K562 (cell line): ENCODE results near the gene CD274. TPM values are rescaled to one million over a fixed set of nuclear protein-coding genes. Genes with fewer than 3 reads are reported as not detected.

ENCODE experiments used
- ATAC-seq: fragments of 200-7000 bp; cut with Tn5 transposase; 3 replicates; pipeline ENCODE4 v1.9.1; 2020; ENCODE audit warnings: moderate library complexity
- BruUV-seq: library from RNA; stranded (reverse); fragments of 400-500 nt; replicated peaks from 2 replicates; lab custom pipeline; 2021; lab: Mats Ljungman, UMichigan
- CTCF ChIA-PET: fragments of 300-600 bp; formaldehyde crosslinking; extraction: SDS; loops from one replicate; lab custom pipeline; 2021; ENCODE audit warnings: low intra/inter-chr PET ratio; lab: Yijun Ruan, JAX
- POLR2A ChIA-PET: fragments of 300-600, 350-650 bp; sonication (Branson Sonifier 250); formaldehyde crosslinking; extraction: SDS; loops from one replicate; lab custom pipeline; 2021; ENCODE audit warnings: antibody characterized with exemption, inconsistent platforms; lab: Yijun Ruan, JAX
- DNase-seq, 4 experiments: peaks; one replicate each; pipeline versions ENCODE4 v3.0.0 to v3.0.0-alpha.2; 2011 to 2018; ENCODE audit warnings: low spot score in 3 of 4, mixed read lengths in 3 of 4; ENCODE audit errors: extremely low read depth in 1 of 4
- FAIRE-seq: peaks from 2 replicates; lab custom pipeline; 2011; peaks lifted over from hg19 to GRCh38; lab: Jason Lieb, UNC
- H2AFZ ChIP-seq: 2 replicates; pipeline ENCODE4 v1.6.0; 2011; ENCODE audit warnings: low read depth, low read length, control low read depth, inconsistent platforms
- H3K27ac ChIP-seq: fragments of 200-600 bp; 3 replicates; pipeline ENCODE4 v1.8.0; 2011; ENCODE audit warnings: low read depth, mild to moderate bottlenecking, control low read depth, inconsistent platforms, low read length, moderate library complexity, mixed read lengths; ENCODE audit errors: extremely low read depth
- H3K27me3 ChIP-seq, 2 experiments: fragments of 300-600 bp in 1 of 2; 2 replicates in 1 of 2; 3 replicates in 1 of 2; pipeline versions ENCODE4 v1.6.0 to v1.8.0; 2011; ENCODE audit warnings: inconsistent platforms in 2 of 2, low read length in 2 of 2, mild to moderate bottlenecking in 1 of 2, mixed read lengths in 1 of 2, moderate library complexity in 1 of 2; ENCODE audit not compliant: control insufficient read depth in 2 of 2, insufficient read depth in 2 of 2
- H3K36me3 ChIP-seq: fragments of 300-600 bp; 3 replicates; pipeline ENCODE4 v1.8.0; 2011; ENCODE audit warnings: mild to moderate bottlenecking, low read length, inconsistent platforms; ENCODE audit not compliant: control insufficient read depth, insufficient read depth
- H3K4me1 ChIP-seq, 2 experiments: fragments of 200-600 bp in 1 of 2; replicated peaks in 1 of 2; 2 replicates in 1 of 2; 3 replicates in 1 of 2; pipeline versions ENCODE4 v1.5.1 to v1.8.0; 2011; ENCODE audit warnings: inconsistent platforms in 2 of 2, low read length in 2 of 2, mild to moderate bottlenecking in 1 of 2, mixed read lengths in 1 of 2, moderate library complexity in 1 of 2; ENCODE audit not compliant: control insufficient read depth in 2 of 2, insufficient read depth in 2 of 2
- H3K4me2 ChIP-seq: 2 replicates; pipeline ENCODE4 v1.6.1; 2011; ENCODE audit warnings: low read length, control low read depth, inconsistent platforms, mixed read lengths; ENCODE audit not compliant: insufficient read depth
- H3K4me3 ChIP-seq: fragments of 200-600 bp; sonication (generic), shearing (Covaris generic); 2 replicates; pipeline ENCODE4 v1.5.1; 2016; ENCODE audit warnings: control low read depth, inconsistent platforms
- H3K79me2 ChIP-seq: fragments of 200-600 bp; 3 replicates; pipeline ENCODE4 v1.8.0; 2011; ENCODE audit warnings: low read length, inconsistent platforms; ENCODE audit not compliant: control insufficient read depth, insufficient read depth
- H3K9ac ChIP-seq, 2 experiments: 2 replicates each; pipeline versions ENCODE4 v1.6.0 to v1.6.1; 2011; ENCODE audit warnings: low read depth in 2 of 2, low read length in 2 of 2, control low read depth in 1 of 2, inconsistent platforms in 1 of 2, mild to moderate bottlenecking in 1 of 2, mixed read lengths in 1 of 2; ENCODE audit not compliant: insufficient read depth in 1 of 2
- H3K9me1 ChIP-seq: one replicate; pipeline ENCODE4 v1.6.0; 2011; ENCODE audit warnings: inconsistent platforms, mild to moderate bottlenecking, low read length, moderate library complexity; ENCODE audit not compliant: control insufficient read depth, insufficient read depth
- H3K9me3 ChIP-seq: replicated peaks from 2 replicates; pipeline ENCODE4 v1.5.1; 2011; ENCODE audit warnings: low read depth, low read length, inconsistent platforms; ENCODE audit not compliant: control insufficient read depth, insufficient read depth
- H4K20me1 ChIP-seq: replicated peaks from 2 replicates; pipeline ENCODE4 v1.6.1; 2011; ENCODE audit warnings: low read length, inconsistent platforms, mixed read lengths; ENCODE audit not compliant: control insufficient read depth, insufficient read depth
- FOXJ2 ChIP-seq: fragments of 200-800 bp; sonication (Bioruptor generic); IDR thresholded peaks from 2 replicates; pipeline ENCODE4 v1.6.1; 2016; ENCODE audit warnings: missing genetic modification characterization, missing compliant biosample characterization
- SIN3B ChIP-seq: fragments of 450-650 bp; IDR thresholded peaks from 2 replicates; pipeline ENCODE4 v1.6.1; 2017; ENCODE audit warnings: low read depth, mild to moderate bottlenecking, moderate library complexity
- TSC22D4 ChIP-seq: fragments of 450-650 bp; IDR thresholded peaks from 2 replicates; pipeline ENCODE4 v1.6.1; 2016; ENCODE audit warnings: missing genetic modification characterization, missing biosample characterization, control low read depth
- ZEB2 ChIP-seq: fragments of 450-650 bp; IDR thresholded peaks from 2 replicates; pipeline ENCODE4 v1.6.1; 2016
- WGBS: fragments of 100-300 bp; shearing (Covaris generic); methylation state at CpG from one replicate; pipeline ENCODE4 v1.1.6; 2016; ENCODE audit warnings: low coverage, mixed read lengths; ENCODE audit not compliant: insufficient coverage; ENCODE audit errors: missing lambda C conversion rate; 5-methylcytosine and 5-hydroxymethylcytosine counted together
- in situ Hi-C: fragments of 300-500 bp; cut with MboI; formaldehyde crosslinking; loops from 4 replicates; pipeline ENCODE4 v1.15.0; 2018; ENCODE audit warnings: inconsistent platforms, mixed read lengths
- intact Hi-C: fragments of 100-400 bp; cut with micrococcal nuclease; formaldehyde crosslinking; loops from 2 replicates; pipeline ENCODE4 v1.14.2; 2022
- polyA plus RNA-seq, 8 experiments: library from polyadenylated mRNA; depleted of rRNA in 4 of 8; stranded (reverse) in 5 of 8; unstranded in 3 of 8; fragments of >200 nt; fragmentation: Nextera tagmentation in 2 of 8; fragmentation: Illumina TruSeq in 1 of 8; extraction: Ambion mirVana in 2 of 8; extraction: Trizol in 1 of 8; gene quantifications; 2 replicates each; pipeline versions ENCODE4 v1.2.1 to v1.2.3, GENCODE V29; 2011 to 2014; ENCODE audit warnings: inconsistent platforms in 1 of 8, missing spikeins in 1 of 8
- total RNA-seq, 7 experiments: library from RNA; depleted of rRNA in 6 of 7; stranded (reverse); fragments of >200 nt in 6 of 7; fragmentation: Illumina TruSeq in 2 of 7; extraction: Trizol in 2 of 7; gene quantifications; 2 replicates each; pipeline versions ENCODE4 v1.2.1 to v1.2.3, GENCODE V29; 2011 to 2021; ENCODE audit warnings: low replicate concordance in 1 of 7

The CD274 gene
- total and polyA plus RNA-seq, 9 of the 15 experiments (the other 6 are each of a cell fraction or from before 2014, with no cell fraction given), result 0.07 to 0.51 (median 0.30) TPM; not detected in 1

- Histone ChIP-seq H3K27ac (no peak overlapping the region), H3K27me3 (no peaks in the 10 kb centered on the region)
- 20% methylated on average over 2 of the region's 2 CpGs for WGBS
Measured at GRCh38 chr9:5518937-5519319, 68.6 kb downstream of the CD274 start.

More at GRCh38 chr9:5518937-5519319, 68.6 kb downstream of the CD274 start:
- ChIA-PET CTCF (no interaction called here), POLR2A (interaction anchor here (1.3 kb wide), 1 partner anchor 18 kb away, joined by 5 read pairs; no protein-coding TSS in a partner anchor)
- TF ChIP-seq FOXJ2 (tag) (no peak), TSC22D4 (tag) (no peak), SIN3B (no peak), ZEB2 (no peak)
- Histone ChIP-seq H3K9me3 (no peaks in the 10 kb centered on the region), H3K4me1 (no peaks in the 10 kb centered on the region), H4K20me1 (no peaks in the 10 kb centered on the region), H2AFZ (no peak overlapping the region), H3K4me3 (no peak overlapping the region), H3K9ac (no peak overlapping the region), H3K4me2 (no peak overlapping the region), H3K9me1 (no peaks in the 10 kb centered on the region), H3K79me2 (no peaks in the 10 kb centered on the region), H3K36me3 (no peaks in the 10 kb centered on the region)
- FAIRE-seq (no peak), ATAC-seq (no peak), DNase-seq (no peak)
- intact Hi-C loops, result no loop called here
- in situ Hi-C loops, result no loop called here
- BruUV-seq, result no TSS peak

Other genes starting within 250 kb of the CD274 start
- gene INSL4, start 219.1 kb upstream of the CD274 start, total RNA-seq (2014; rRNA removed), result not detected in 2 replicates
- not detected in 2 replicates for gene INSL4, start 219.1 kb upstream of the CD274 start, total RNA-seq (2014; rRNA removed; fragmentation: Illumina TruSeq; extraction: Trizol)
- not detected in 2 replicates for gene INSL4, start 219.1 kb upstream of the CD274 start, total RNA-seq (2015; rRNA removed; fragmentation: Illumina TruSeq; extraction: Trizol)
- not detected in 2 replicates for gene INSL4, start 219.1 kb upstream of the CD274 start, total RNA-seq (2021)
- gene INSL4, start 219.1 kb upstream of the CD274 start, polyA plus RNA-seq (2011; rRNA removed), result not detected in 2 replicates
- gene INSL4, start 219.1 kb upstream of the CD274 start, polyA plus RNA-seq (2014; fragmentation: Illumina TruSeq; extraction: Trizol), result not detected in 2 replicates
- not detected for gene INSL4, start 219.1 kb upstream of the CD274 start, polyA plus RNA-seq (2014; fragmentation: Nextera tagmentation; extraction: Ambion mirVana)
- not detected in 2 replicates for gene INSL4, start 219.1 kb upstream of the CD274 start, polyA plus RNA-seq (2014; rRNA removed)
- gene RLN2, start 145.8 kb upstream of the CD274 start, total RNA-seq (2014; rRNA removed), result not detected in 2 replicates
- not detected in 2 replicates for gene RLN2, start 145.8 kb upstream of the CD274 start, total RNA-seq (2014; rRNA removed; fragmentation: Illumina TruSeq; extraction: Trizol)
- gene RLN2, start 145.8 kb upstream of the CD274 start, total RNA-seq (2015; rRNA removed; fragmentation: Illumina TruSeq; extraction: Trizol), result not detected in 2 replicates
- gene RLN2, start 145.8 kb upstream of the CD274 start, total RNA-seq (2021), result not detected in 2 replicates
- not detected in 2 replicates for gene RLN2, start 145.8 kb upstream of the CD274 start, polyA plus RNA-seq (2011; rRNA removed)
- gene RLN2, start 145.8 kb upstream of the CD274 start, polyA plus RNA-seq (2014; fragmentation: Illumina TruSeq; extraction: Trizol), result not detected in 2 replicates
- gene RLN2, start 145.8 kb upstream of the CD274 start, polyA plus RNA-seq (2014; fragmentation: Nextera tagmentation; extraction: Ambion mirVana), result under 1 TPM; 0.08 to 0.17 TPM
- not detected in 2 replicates for gene RLN2, start 145.8 kb upstream of the CD274 start, polyA plus RNA-seq (2014; rRNA removed)
- not detected in 2 replicates for gene RLN1, start 110.7 kb upstream of the CD274 start, total RNA-seq (2014; rRNA removed)
- gene RLN1, start 110.7 kb upstream of the CD274 start, total RNA-seq (2014; rRNA removed; fragmentation: Illumina TruSeq; extraction: Trizol), result not detected in 2 replicates
- gene RLN1, start 110.7 kb upstream of the CD274 start, total RNA-seq (2015; rRNA removed; fragmentation: Illumina TruSeq; extraction: Trizol), result not detected in 2 replicates
- gene RLN1, start 110.7 kb upstream of the CD274 start, total RNA-seq (2021), result not detected in 2 replicates
- not detected in 2 replicates for gene RLN1, start 110.7 kb upstream of the CD274 start, polyA plus RNA-seq (2011; rRNA removed)
- gene RLN1, start 110.7 kb upstream of the CD274 start, polyA plus RNA-seq (2014; fragmentation: Illumina TruSeq; extraction: Trizol), result not detected in 2 replicates
- gene RLN1, start 110.7 kb upstream of the CD274 start, polyA plus RNA-seq (2014; fragmentation: Nextera tagmentation; extraction: Ambion mirVana), result not detected
- not detected in 2 replicates for gene RLN1, start 110.7 kb upstream of the CD274 start, polyA plus RNA-seq (2014; rRNA removed)
- 4.5 and 4.7 TPM in 2 replicates for gene PLGRKT, start 12.6 kb upstream of the CD274 start, total RNA-seq (2014; rRNA removed)
- 9.3 and 11.3 TPM in 2 replicates for gene PLGRKT, start 12.6 kb upstream of the CD274 start, total RNA-seq (2014; rRNA removed; fragmentation: Illumina TruSeq; extraction: Trizol)
- gene PLGRKT, start 12.6 kb upstream of the CD274 start, total RNA-seq (2015; rRNA removed; fragmentation: Illumina TruSeq; extraction: Trizol), result 6.9 and 10.0 TPM in 2 replicates
- 6.5 and 10.4 TPM in 2 replicates for gene PLGRKT, start 12.6 kb upstream of the CD274 start, total RNA-seq (2021)
- gene PLGRKT, start 12.6 kb upstream of the CD274 start, polyA plus RNA-seq (2011; rRNA removed), result 4.7 and 5.2 TPM in 2 replicates
- gene PLGRKT, start 12.6 kb upstream of the CD274 start, polyA plus RNA-seq (2014; fragmentation: Illumina TruSeq; extraction: Trizol), result 5.9 and 6.0 TPM in 2 replicates
- gene PLGRKT, start 12.6 kb upstream of the CD274 start, polyA plus RNA-seq (2014; fragmentation: Nextera tagmentation; extraction: Ambion mirVana), result 10 to 100 TPM; 11.2 to 13.8 TPM
- 6.0 and 6.6 TPM in 2 replicates for gene PLGRKT, start 12.6 kb upstream of the CD274 start, polyA plus RNA-seq (2014; rRNA removed)
- not detected in 2 replicates for gene PDCD1LG2, start 60.0 kb downstream of the CD274 start, total RNA-seq (2014; rRNA removed)
- not detected in 2 replicates for gene PDCD1LG2, start 60.0 kb downstream of the CD274 start, total RNA-seq (2014; rRNA removed; fragmentation: Illumina TruSeq; extraction: Trizol)
- not detected in 2 replicates for gene PDCD1LG2, start 60.0 kb downstream of the CD274 start, total RNA-seq (2015; rRNA removed; fragmentation: Illumina TruSeq; extraction: Trizol)
- not detected in 2 replicates for gene PDCD1LG2, start 60.0 kb downstream of the CD274 start, total RNA-seq (2021)
- gene PDCD1LG2, start 60.0 kb downstream of the CD274 start, polyA plus RNA-seq (2011; rRNA removed), result not detected in 2 replicates
- not detected in 2 replicates for gene PDCD1LG2, start 60.0 kb downstream of the CD274 start, polyA plus RNA-seq (2014; fragmentation: Illumina TruSeq; extraction: Trizol)
- gene PDCD1LG2, start 60.0 kb downstream of the CD274 start, polyA plus RNA-seq (2014; fragmentation: Nextera tagmentation; extraction: Ambion mirVana), result not detected
- gene PDCD1LG2, start 60.0 kb downstream of the CD274 start, polyA plus RNA-seq (2014; rRNA removed), result not detected in 2 replicates
- gene RIC1, start 178.6 kb downstream of the CD274 start, total RNA-seq (2014; rRNA removed), result 13.0 and 14.7 TPM in 2 replicates
- gene RIC1, start 178.6 kb downstream of the CD274 start, total RNA-seq (2014; rRNA removed; fragmentation: Illumina TruSeq; extraction: Trizol), result 16.6 and 18.8 TPM in 2 replicates
- gene RIC1, start 178.6 kb downstream of the CD274 start, total RNA-seq (2015; rRNA removed; fragmentation: Illumina TruSeq; extraction: Trizol), result 16.9 and 17.0 TPM in 2 replicates
- gene RIC1, start 178.6 kb downstream of the CD274 start, total RNA-seq (2021), result 14.0 and 16.9 TPM in 2 replicates
- gene RIC1, start 178.6 kb downstream of the CD274 start, polyA plus RNA-seq (2011; rRNA removed), result 25.8 TPM in 2 replicates
- 13.5 and 15.0 TPM in 2 replicates for gene RIC1, start 178.6 kb downstream of the CD274 start, polyA plus RNA-seq (2014; fragmentation: Illumina TruSeq; extraction: Trizol)
- 1 to 10 TPM; 3.2 to 4.2 TPM for gene RIC1, start 178.6 kb downstream of the CD274 start, polyA plus RNA-seq (2014; fragmentation: Nextera tagmentation; extraction: Ambion mirVana)
- 10.9 and 14.1 TPM in 2 replicates for gene RIC1, start 178.6 kb downstream of the CD274 start, polyA plus RNA-seq (2014; rRNA removed)